Trophoblast cell (in vitro differentiated cells and primary cell): Measurements from ENCODE around the gene MLST8.

Experiments
- DNase-seq, 2 donors: peaks; one replicate each; pipeline ENCODE4 v3.0.0-alpha.2; 2016
- H2AFZ ChIP-seq: 2 replicates; pipeline ENCODE4 v1.6.1; 2013; ENCODE audit warnings: low read length, moderate library complexity, mild to moderate bottlenecking; ENCODE audit not compliant: insufficient read depth, poor library complexity
- H2AK5ac ChIP-seq: 2 replicates; pipeline ENCODE4 v1.6.1; 2013; ENCODE audit warnings: mild to moderate bottlenecking, low read length
- H2BK120ac ChIP-seq: 2 replicates; pipeline ENCODE4 v1.6.1; 2013; ENCODE audit warnings: low read length, mild to moderate bottlenecking, moderate library complexity; ENCODE audit not compliant: insufficient read depth, poor library complexity
- H2BK12ac ChIP-seq: 2 replicates; pipeline ENCODE4 v1.6.1; 2013; ENCODE audit warnings: mild to moderate bottlenecking, low read length, moderate library complexity
- H2BK5ac ChIP-seq: 2 replicates; pipeline ENCODE4 v1.6.1; 2013; ENCODE audit warnings: low read length, low read depth, moderate library complexity, mild to moderate bottlenecking; ENCODE audit not compliant: poor library complexity
- H3K14ac ChIP-seq: 2 replicates; pipeline ENCODE4 v1.6.1; 2013; ENCODE audit warnings: mild to moderate bottlenecking, low read length
- H3K18ac ChIP-seq: 2 replicates; pipeline ENCODE4 v1.6.1; 2013; ENCODE audit warnings: mild to moderate bottlenecking, low read length
- H3K23ac ChIP-seq: 2 replicates; pipeline ENCODE4 v1.6.1; 2013; ENCODE audit warnings: low read length
- H3K27ac ChIP-seq: 2 replicates; pipeline ENCODE4 v1.5.1; 2013; ENCODE audit warnings: low read depth, mild to moderate bottlenecking, inconsistent platforms, low read length, moderate library complexity
- H3K27me3 ChIP-seq: 2 replicates; pipeline ENCODE4 v1.6.1; 2013; ENCODE audit warnings: inconsistent platforms, mild to moderate bottlenecking, low read length, moderate library complexity; ENCODE audit not compliant: insufficient read depth
- H3K36me3 ChIP-seq, 2 experiments: 1 replicate in 1 of 2; 2 replicates in 1 of 2; pipeline ENCODE4 v1.6.1; 2013; ENCODE audit warnings: low read length in 2 of 2, mild to moderate bottlenecking in 2 of 2, moderate library complexity in 1 of 2; ENCODE audit not compliant: insufficient read depth in 2 of 2, control insufficient read depth in 1 of 2
- H3K4ac ChIP-seq: 2 replicates; pipeline ENCODE4 v1.6.1; 2013; ENCODE audit warnings: low read depth, mild to moderate bottlenecking, low read length, moderate library complexity
- H3K4me1 ChIP-seq, 2 experiments: 1 replicate in 1 of 2; 2 replicates in 1 of 2; pipeline ENCODE4 v1.6.1; 2013; ENCODE audit warnings: low read length in 2 of 2, mild to moderate bottlenecking in 2 of 2, moderate library complexity in 1 of 2; ENCODE audit not compliant: insufficient read depth in 2 of 2, control insufficient read depth in 1 of 2
- H3K4me2 ChIP-seq: 2 replicates; pipeline ENCODE4 v1.6.1; 2013; ENCODE audit warnings: inconsistent platforms, mild to moderate bottlenecking, low read length, moderate library complexity
- H3K4me3 ChIP-seq: 2 replicates; pipeline ENCODE4 v1.5.1; 2013; ENCODE audit warnings: mild to moderate bottlenecking, low read depth, low read length, inconsistent platforms
- H3K79me1 ChIP-seq: one replicate; pipeline ENCODE4 v1.6.1; 2013; ENCODE audit warnings: low read length
- H3K79me2 ChIP-seq: 2 replicates; pipeline ENCODE4 v1.6.1; 2013; ENCODE audit warnings: low read length, mild to moderate bottlenecking; ENCODE audit not compliant: control insufficient read depth, insufficient read depth, poor library complexity
- H3K9ac ChIP-seq: 2 replicates; pipeline ENCODE4 v1.6.1; 2013; ENCODE audit warnings: mild to moderate bottlenecking, low read length
- H3K9me3 ChIP-seq: 2 replicates; pipeline ENCODE4 v1.6.1; 2013; ENCODE audit warnings: low read depth, mild to moderate bottlenecking, control low read depth, inconsistent platforms, low read length; ENCODE audit not compliant: insufficient read depth
- H4K12ac ChIP-seq: 2 replicates; pipeline ENCODE4 v1.6.1; 2013; ENCODE audit warnings: low read depth, mild to moderate bottlenecking, low read length, moderate library complexity
- H4K8ac ChIP-seq: 2 replicates; pipeline ENCODE4 v1.6.1; 2013; ENCODE audit warnings: low read depth, mild to moderate bottlenecking, low read length, moderate library complexity
- H4K91ac ChIP-seq: one replicate; pipeline ENCODE4 v1.6.1; 2013; ENCODE audit warnings: low read depth, mild to moderate bottlenecking, low read length, moderate library complexity
- WGBS: extraction: QIAGEN DNeasy Blood & Tissue Kit; methylation state at CpG from one replicate; pipeline ENCODE4 v1.1.7; 2013; ENCODE audit warnings: missing lambda C conversion rate; ENCODE audit not compliant: insufficient read length, insufficient coverage; ENCODE audit errors: extremely low coverage; 5-methylcytosine and 5-hydroxymethylcytosine counted together

MLST8 gene

GRCh38 chr16:2171601-2172178 is 33.6 kb upstream of the MLST8 start:
- Histone ChIP-seq H3K4me2 (no peak overlapping the region), H3K9me3 (peaks cover 2% of the 10 kb centered on the region), H2BK120ac (no peak overlapping the region), H3K4me1 (no peaks in the 10 kb centered on the region), H4K12ac (no peak overlapping the region), H2AK5ac (no peak overlapping the region), H3K27me3 (no peaks in the 10 kb centered on the region), H3K79me2 (no peaks in the 10 kb centered on the region), H3K9ac (no peak overlapping the region), H3K18ac (no peak overlapping the region), H3K4me3 (no peak overlapping the region), H2BK12ac (no peak overlapping the region), H4K91ac (no peak overlapping the region), H2AFZ (no peak overlapping the region), H3K4ac (no peak overlapping the region), H3K14ac (no peak overlapping the region), H3K23ac (no peak overlapping the region), H4K8ac (no peak overlapping the region), H2BK5ac (no peak overlapping the region), H3K36me3 (peaks cover 90% of the 10 kb centered on the region in 2 experiments), H3K27ac (no peak overlapping the region), H3K79me1 (no peaks in the 10 kb centered on the region)
- DNase-seq: no peak
- WGBS: no CpG with 5 or more reads among the region's 28 CpGs

- Histone ChIP-seq H3K79me2 (no peaks in the 10 kb centered on the region), H2BK5ac (no peak overlapping the region), H2BK120ac (no peak overlapping the region), H3K14ac (no peak overlapping the region), H3K27ac (no peak overlapping the region), H2BK12ac (no peak overlapping the region), H3K4ac (no peak overlapping the region), H3K18ac (no peak overlapping the region), H3K4me1 (no peaks in the 10 kb centered on the region), H4K91ac (no peak overlapping the region), H4K12ac (no peak overlapping the region), H3K36me3 (peaks cover 90 to 91% of the 10 kb centered on the region in 2 experiments), H2AFZ (no peak overlapping the region), H4K8ac (no peak overlapping the region), H3K27me3 (no peaks in the 10 kb centered on the region), H3K23ac (no peak overlapping the region), H3K79me1 (no peaks in the 10 kb centered on the region), H3K9me3 (peaks cover 4% of the 10 kb centered on the region), H3K4me3 (no peak overlapping the region), H3K9ac (no peak overlapping the region), H3K4me2 (no peak overlapping the region), H2AK5ac (no peak overlapping the region)
- DNase-seq: no peak
- no CpG with 5 or more reads among the region's 29 CpGs for WGBS
These were observed 32.4 kb upstream of the MLST8 start for GRCh38 chr16:2172688-2173335.

- Histone ChIP-seq H3K9me3 (peaks cover 6% of the 10 kb centered on the region), H4K8ac (no peak overlapping the region), H2AFZ (no peak overlapping the region), H3K79me2 (no peaks in the 10 kb centered on the region), H3K4me1 (no peaks in the 10 kb centered on the region), H2BK12ac (no peak overlapping the region), H3K27ac (no peak overlapping the region), H3K79me1 (no peaks in the 10 kb centered on the region), H3K23ac (no peak overlapping the region), H3K4ac (no peak overlapping the region), H3K14ac (no peak overlapping the region), H3K27me3 (no peaks in the 10 kb centered on the region), H4K12ac (no peak overlapping the region), H2AK5ac (no peak overlapping the region), H2BK5ac (no peak overlapping the region), H4K91ac (no peak overlapping the region), H3K18ac (no peak overlapping the region), H3K4me2 (no peak overlapping the region), H3K4me3 (no peak overlapping the region), H3K36me3 (peaks cover 84 to 86% of the 10 kb centered on the region in 2 experiments), H3K9ac (no peak overlapping the region), H2BK120ac (no peak overlapping the region)
- no CpG with 5 or more reads among the region's 14 CpGs for WGBS
- no peak for DNase-seq
These were observed 31.9 kb upstream of the MLST8 start for GRCh38 chr16:2173366-2173765.

GRCh38 chr16:2173916-2174315 is 31.3 kb upstream of the MLST8 start:
- Histone ChIP-seq H3K79me1 (no peaks in the 10 kb centered on the region), H3K79me2 (no peaks in the 10 kb centered on the region), H3K4ac (no peak overlapping the region), H4K12ac (no peak overlapping the region), H3K4me1 (no peaks in the 10 kb centered on the region), H3K27ac (no peak overlapping the region), H3K4me3 (no peak overlapping the region), H3K9me3 (peaks cover 8% of the 10 kb centered on the region), H3K14ac (no peak overlapping the region), H4K8ac (no peak overlapping the region), H3K4me2 (no peak overlapping the region), H2AK5ac (no peak overlapping the region), H3K27me3 (no peaks in the 10 kb centered on the region), H3K23ac (no peak overlapping the region), H2BK5ac (no peak overlapping the region), H3K18ac (no peak overlapping the region), H2AFZ (no peak overlapping the region), H4K91ac (no peak overlapping the region), H2BK120ac (no peak overlapping the region), H3K9ac (no peak overlapping the region), H3K36me3 (peaks cover 81% of the 10 kb centered on the region in 2 experiments), H2BK12ac (no peak overlapping the region)
- DNase-seq: no peak
- WGBS: no CpG with 5 or more reads among the region's 4 CpGs
